Measurements from ENCODE around the gene NKX2-1.
A peak's percentile ranks its signal among the peaks of the same experiment; 100 is the strongest.
"Not testable (repeated sequence)": the region's sequence is repeated elsewhere in the genome, so short reads cannot be mapped to it uniquely, and the experiment has no call there.

The NKX2-1 gene

GRCh38 chr14:36505181-36505815 lies 14.7 kb downstream of the NKX2-1 start:
- DNase-seq = no peak

GRCh38 chr14:36504771-36505175 lies 15.3 kb downstream of the NKX2-1 start:
- DNase-seq = peak; percentile 89

GRCh38 chr14:36503771-36504741 lies 16.0 kb downstream of the NKX2-1 start:
- peak; percentile 88 for DNase-seq

GRCh38 chr14:36502558-36503508 lies 17.2 kb downstream of the NKX2-1 start:
- DNase-seq = peak; percentile 99

- peak; percentile 80 for DNase-seq
These were observed 21.1 kb downstream of the NKX2-1 start for GRCh38 chr14:36498938-36499337.

- no peak for DNase-seq
These were observed 23.7 kb downstream of the NKX2-1 start for GRCh38 chr14:36496346-36496745.

GRCh38 chr14:36495666-36496065 lies 24.4 kb downstream of the NKX2-1 start:
- peak; percentile 82 for DNase-seq

GRCh38 chr14:36493761-36494160 lies 26.3 kb downstream of the NKX2-1 start:
- DNase-seq = peak; percentile 83

- no peak for DNase-seq
These were observed 34.3 kb downstream of the NKX2-1 start for GRCh38 chr14:36485773-36486172.

- DNase-seq = no peak
These were observed 40.7 kb downstream of the NKX2-1 start for GRCh38 chr14:36479344-36479743.

GRCh38 chr14:36478782-36479181 lies 41.2 kb downstream of the NKX2-1 start:
- no peak for DNase-seq

GRCh38 chr14:36477266-36477665 lies 42.8 kb downstream of the NKX2-1 start:
- peak; percentile 68 for DNase-seq

- DNase-seq = not testable (repeated sequence)
These were observed 44.0 kb downstream of the NKX2-1 start for GRCh38 chr14:36476061-36476460.

- DNase-seq = no peak
These were observed 45.4 kb downstream of the NKX2-1 start for GRCh38 chr14:36474593-36474992.

- DNase-seq = no peak
These were observed 48.6 kb downstream of the NKX2-1 start for GRCh38 chr14:36471431-36471830.

- no peak for DNase-seq
These were observed 52.7 kb downstream of the NKX2-1 start for GRCh38 chr14:36467332-36467731.

All from NCI-H2029 treated with DMSO at 0.1 percent for 48 hours (cell line).